Body of pancreas (tissue), 4 donors: ENCODE measurements around the gene PREX1. TPM values are rescaled to one million over a fixed set of nuclear protein-coding genes. Genes with fewer than 3 reads are reported as not detected.

Source experiments
- ATAC-seq: fragments of 150-250 bp; one replicate; pipeline ENCODE4 v1.9.1; 2016
- DNase-seq, 4 donors: peaks; one replicate each; pipeline ENCODE4 v3.0.0-alpha.2; 2019
- H3K27ac ChIP-seq, 4 donors: fragments of 200-600 bp; sonication (generic); 1 replicate in 3 of 4; 2 replicates in 1 of 4; pipeline versions ENCODE4 v1.5.1 to v1.6.1; 2016 to 2019; ENCODE audit warnings: mild to moderate bottlenecking in 1 of 4, mixed read lengths in 1 of 4, moderate library complexity in 1 of 4
- H3K27me3 ChIP-seq, 2 donors: fragments of 200-600 bp; sonication (generic); one replicate each; pipeline ENCODE4 v1.6.0; 2016; ENCODE audit warnings: mild to moderate bottlenecking in 1 of 2
- H3K36me3 ChIP-seq, 2 donors: fragments of 200-600 bp; sonication (generic); replicated peaks in 1 of 2; 2 replicates each; pipeline ENCODE4 v1.5.1; 2016; ENCODE audit warnings: low read depth in 2 of 2; ENCODE audit not compliant: insufficient read depth in 1 of 2
- H3K4me1 ChIP-seq: fragments of 200-600 bp; sonication (generic); one replicate; pipeline ENCODE4 v1.6.0; 2016
- H3K4me3 ChIP-seq, 2 donors: fragments of 200-600 bp; sonication (generic); 1 replicate in 1 of 2; 2 replicates in 1 of 2; pipeline ENCODE4 v1.5.1; 2016 to 2019
- H3K9me3 ChIP-seq, 3 donors: fragments of 200-600 bp; sonication (generic); 1 replicate in 2 of 3; 2 replicates in 1 of 3; pipeline ENCODE4 v1.5.1; 2016
- CTCF ChIP-seq, 7 experiments: fragments of 450-650 bp in 4 of 7; fragments of 200-600 bp in 3 of 7; sonication (generic) in 3 of 7; IDR thresholded peaks; one replicate each; pipeline ENCODE4 v1.5.1; 2016 to 2019; ENCODE audit warnings: antibody characterized with exemption in 7 of 7
- POLR2A ChIP-seq, 3 donors: fragments of 450-650 bp; IDR thresholded peaks; one replicate each; pipeline ENCODE4 v1.6.1; 2016; ENCODE audit warnings: antibody characterized with exemption in 3 of 3, mild to moderate bottlenecking in 2 of 3
- WGBS, 2 donors: methylation state at CpG; one replicate each; pipeline ENCODE4 v1.1.5; 2017; 5-methylcytosine and 5-hydroxymethylcytosine counted together
- intact Hi-C: fragments of 100-400 bp; cut with DNase I; formaldehyde crosslinking; loops from one replicate; pipeline ENCODE4 v1.15.1; 2023
- total RNA-seq, 2 donors: library from RNA; depleted of rRNA; stranded (reverse); fragments of >200 nt; gene quantifications; one replicate each; pipeline ENCODE4 v1.1.0, GENCODE V29; 2016

The PREX1 gene
- total RNA-seq, 2 donors from 2014 or later: 9.1 to 14.5 TPM

DNA sequence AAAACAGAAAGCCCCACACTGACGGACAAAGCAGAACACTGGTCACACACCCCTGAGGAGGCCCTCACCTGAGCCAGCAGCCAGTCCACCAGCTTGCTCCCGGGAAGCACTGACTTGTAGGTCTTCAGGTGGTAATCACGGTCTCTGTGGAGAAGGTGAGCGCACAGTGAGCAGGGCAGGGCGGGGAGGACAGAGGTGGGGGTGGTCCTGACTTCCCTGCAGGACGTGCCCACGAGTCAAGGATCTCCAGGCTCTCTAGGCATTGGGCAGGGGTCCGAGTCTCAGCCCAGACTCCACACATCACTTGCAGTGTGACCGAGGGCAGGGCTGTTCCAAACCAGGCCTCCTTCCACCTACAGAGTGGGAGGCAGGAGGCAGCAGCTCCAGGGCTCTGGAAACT, 151.7 kb downstream of the PREX1 start:
- TF ChIP-seq CTCF (IDR thresholded peaks at IDR 0.05) (no peak), POLR2A (IDR thresholded peaks at IDR 0.05) (no peak)
- Histone ChIP-seq H3K4me1 (no peaks in the 10 kb centered on the region), H3K9me3 (no peaks in the 10 kb centered on the region), H3K27ac (no peak overlapping the region), H3K4me3 (no peak overlapping the region), H3K27me3 (no peaks in the 10 kb centered on the region), H3K36me3 (no peaks in the 10 kb centered on the region)
- WGBS, 2 donors: 83 to 86% methylated on average over 4 to 9 of the region's 9 CpGs
- intact Hi-C loops: no loop called here
- DNase-seq (no peak), ATAC-seq (no peak)

DNA sequence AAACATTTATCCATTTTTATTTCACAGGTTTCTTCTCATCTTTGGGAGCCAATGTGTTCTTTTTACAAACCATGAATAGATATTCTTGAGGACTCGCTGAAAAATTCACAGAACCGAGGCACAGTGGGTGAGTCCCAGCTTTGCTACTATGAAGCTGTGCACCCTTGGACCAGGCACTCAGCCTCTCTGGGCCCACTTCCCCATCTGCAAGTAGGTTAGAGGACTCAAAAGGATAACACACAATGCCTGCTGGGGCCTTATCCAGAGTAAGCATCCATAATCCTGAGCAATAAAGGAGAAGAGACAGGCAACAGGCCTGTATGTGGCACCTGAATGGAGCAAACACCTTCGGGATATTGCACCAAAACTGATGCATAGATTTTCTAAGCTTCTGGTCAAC, 153.3 kb downstream of the PREX1 start:
- H3K27me3 ChIP-seq: no peaks in the 10 kb centered on the region
- no peaks in the 10 kb centered on the region for H3K9me3 ChIP-seq
- WGBS, 2 donors: 90 to 93% methylated on average over 3 of the region's 3 CpGs
- intact Hi-C loops: no loop called here
- DNase-seq (no peak), ATAC-seq (no peak)
- no peak overlapping the region for H3K27ac ChIP-seq
- H3K36me3 ChIP-seq: no peaks in the 10 kb centered on the region
- H3K4me3 ChIP-seq: no peak overlapping the region
- H3K4me1 ChIP-seq: no peaks in the 10 kb centered on the region
- TF ChIP-seq POLR2A (IDR thresholded peaks at IDR 0.05) (no peak), CTCF (IDR thresholded peaks at IDR 0.05) (no peak)

GRCh38 chr20:48673507-48673906, 154.3 kb downstream of the PREX1 start:
- TF ChIP-seq CTCF (IDR thresholded peaks at IDR 0.05) (no peak), POLR2A (IDR thresholded peaks at IDR 0.05) (no peak)
- H3K4me3 ChIP-seq: no peak overlapping the region
- H3K27ac ChIP-seq: no peak overlapping the region
- H3K36me3 ChIP-seq: no peaks in the 10 kb centered on the region
- no peaks in the 10 kb centered on the region for H3K9me3 ChIP-seq
- H3K4me1 ChIP-seq: no peaks in the 10 kb centered on the region
- ATAC-seq (no peak), DNase-seq (no peak)
- H3K27me3 ChIP-seq: no peaks in the 10 kb centered on the region
- intact Hi-C loops: no loop called here
- 71 to 78% methylated on average over 3 to 4 of the region's 4 CpGs for WGBS, 2 donors

DNA sequence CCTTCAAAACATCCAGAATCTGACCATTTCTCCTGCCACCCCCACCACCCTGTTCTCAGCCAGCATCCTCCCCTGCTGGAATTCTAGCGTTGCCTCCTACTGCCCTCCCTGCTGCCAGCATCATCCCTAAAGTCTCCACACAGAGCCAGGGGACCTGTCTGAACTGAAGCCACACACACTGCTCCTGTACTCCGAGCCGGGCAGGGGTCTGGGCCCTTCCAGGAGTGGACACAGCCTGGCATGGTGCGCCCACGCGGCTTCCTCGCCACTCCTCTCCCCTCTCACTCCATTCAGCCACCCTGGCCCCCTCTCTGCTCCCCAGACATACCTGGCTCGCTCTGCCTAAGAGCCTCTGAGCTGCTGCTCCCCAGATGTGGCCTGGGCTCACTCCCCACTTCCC, 155.5 kb downstream of the PREX1 start:
- Histone ChIP-seq H3K4me3 (no peak overlapping the region), H3K27ac (no peak overlapping the region), H3K4me1 (no peaks in the 10 kb centered on the region), H3K27me3 (no peaks in the 10 kb centered on the region), H3K9me3 (no peaks in the 10 kb centered on the region), H3K36me3 (no peaks in the 10 kb centered on the region)
- TF ChIP-seq POLR2A (IDR thresholded peaks at IDR 0.05): no peak
- TF ChIP-seq CTCF (IDR thresholded peaks at IDR 0.05): no peak
- DNase-seq (no peak), ATAC-seq (no peak)
- 80 to 86% methylated on average over 2 to 8 of the region's 8 CpGs for WGBS, 2 donors
- intact Hi-C loops: no loop called here

GRCh38 chr20:48671141-48671540, 156.7 kb downstream of the PREX1 start:
- H3K4me3 ChIP-seq: no peak overlapping the region
- H3K4me1 ChIP-seq: no peaks in the 10 kb centered on the region
- H3K9me3 ChIP-seq: no peaks in the 10 kb centered on the region
- no peaks in the 10 kb centered on the region for H3K36me3 ChIP-seq
- WGBS, 2 donors: 74 to 99% methylated on average over 3 of the region's 3 CpGs
- DNase-seq (no peak), ATAC-seq (no peak)
- H3K27ac ChIP-seq: no peak overlapping the region
- intact Hi-C loops: no loop called here
- TF ChIP-seq CTCF (IDR thresholded peaks at IDR 0.05) (no peak), POLR2A (IDR thresholded peaks at IDR 0.05) (no peak)
- H3K27me3 ChIP-seq: no peaks in the 10 kb centered on the region
